HepG2 (cell line): ENCODE data around the gene MUTYH. TPM values are rescaled to one million over a fixed set of nuclear protein-coding genes. Genes with fewer than 3 reads are reported as not detected.

ENCODE experiments used
- ELK4 ChIP-seq: sonication (generic); formaldehyde crosslinking; IDR thresholded peaks from 2 replicates; pipeline ENCODE4 v1.9.0; 2021; ENCODE audit warnings: missing genetic modification reagents, borderline replicate concordance
- HDAC2 ChIP-seq: sonication (generic); formaldehyde crosslinking; IDR thresholded peaks from 2 replicates; pipeline ENCODE4 v1.4.0; 2020; ENCODE audit warnings: missing genetic modification reagents
- IKZF5 ChIP-seq: IDR thresholded peaks from 2 replicates; pipeline ENCODE4 v1.6.1; 2018; ENCODE audit warnings: missing genetic modification reagents, mild to moderate bottlenecking, missing compliant biosample characterization
- IRF1 ChIP-seq: sonication (generic); formaldehyde crosslinking; IDR thresholded peaks from 2 replicates; pipeline ENCODE4 v1.4.0; 2020; ENCODE audit warnings: low read depth, mild to moderate bottlenecking, missing genetic modification reagents
- NR2F2 ChIP-seq: IDR thresholded peaks from 2 replicates; pipeline ENCODE4 v1.6.1; 2012; ENCODE audit warnings: low read depth, inconsistent platforms, borderline replicate concordance
- RAD51 ChIP-seq: fragments of 450-650 bp; IDR thresholded peaks from 2 replicates; pipeline ENCODE4 v1.6.1; 2016; ENCODE audit warnings: borderline replicate concordance
- SUZ12 ChIP-seq: fragments of 150-350 bp; IDR thresholded peaks from 2 replicates; pipeline ENCODE4 v1.6.1; 2014; ENCODE audit warnings: low read depth, low read length
- TARDBP ChIP-seq: sonication (generic); formaldehyde crosslinking; IDR thresholded peaks from 2 replicates; pipeline ENCODE4 v1.8.0; 2022; ENCODE audit warnings: mild to moderate bottlenecking, missing genetic modification reagents
- TP53 ChIP-seq: sonication (generic); formaldehyde crosslinking; conservative IDR thresholded peaks from 2 replicates; pipeline ENCODE4 v1.4.0; 2020; ENCODE audit warnings: missing genetic modification reagents
- TSC22D2 ChIP-seq: sonication (generic); formaldehyde crosslinking; IDR thresholded peaks from 2 replicates; pipeline ENCODE4 v1.5.1; 2020; ENCODE audit warnings: missing genetic modification reagents, mild to moderate bottlenecking, borderline replicate concordance
- ZHX2 ChIP-seq, 2 experiments: sonication (generic) in 1 of 2; formaldehyde crosslinking in 1 of 2; IDR thresholded peaks; 2 replicates each; pipeline versions ENCODE4 v1.6.1 to v1.9.0; 2014 to 2022; ENCODE audit warnings: antibody characterized with exemption in 1 of 2, borderline replicate concordance in 1 of 2, inconsistent platforms in 1 of 2, low read depth in 1 of 2, missing genetic modification reagents in 1 of 2
- ZNF180 ChIP-seq: sonication (generic); formaldehyde crosslinking; IDR thresholded peaks from 2 replicates; pipeline ENCODE4 v1.4.0; 2020; ENCODE audit warnings: low read depth, missing genetic modification reagents, borderline replicate concordance
- ZNF33B ChIP-seq: sonication (generic); formaldehyde crosslinking; IDR thresholded peaks from 2 replicates; pipeline ENCODE4 v1.5.1; 2020; ENCODE audit warnings: mild to moderate bottlenecking, missing genetic modification reagents
- ZNF441 ChIP-seq: sonication (generic); formaldehyde crosslinking; IDR thresholded peaks from 2 replicates; pipeline ENCODE4 v1.7.0; 2021; ENCODE audit warnings: missing genetic modification reagents, borderline replicate concordance
- ZNF460 ChIP-seq: sonication (generic); formaldehyde crosslinking; IDR thresholded peaks from 2 replicates; pipeline ENCODE4 v1.5.1; 2020; ENCODE audit warnings: missing genetic modification reagents, mild to moderate bottlenecking, borderline replicate concordance
- ZNF562 ChIP-seq: sonication (generic); formaldehyde crosslinking; IDR thresholded peaks from 2 replicates; pipeline ENCODE4 v1.8.0; 2022; ENCODE audit warnings: missing genetic modification reagents, borderline replicate concordance
- ZNF619 ChIP-seq: sonication (generic); formaldehyde crosslinking; IDR thresholded peaks from 2 replicates; pipeline ENCODE4 v1.4.0; 2020; ENCODE audit warnings: mild to moderate bottlenecking, missing genetic modification reagents
- ZNF691 ChIP-seq: sonication (generic); formaldehyde crosslinking; IDR thresholded peaks from 2 replicates; pipeline ENCODE4 v1.4.0; 2020; ENCODE audit warnings: missing genetic modification reagents, low read depth, mild to moderate bottlenecking, borderline replicate concordance
- polyA plus RNA-seq, 8 experiments: library from polyadenylated mRNA; depleted of rRNA in 3 of 8; stranded (reverse) in 7 of 8; unstranded in 1 of 8; fragments of >200 nt; fragmentation: Illumina TruSeq in 4 of 8; extraction: Trizol in 4 of 8; gene quantifications; 2 replicates each; pipeline versions ENCODE4 v1.2.1 to v1.2.3, GENCODE V29; 2011 to 2016; ENCODE audit warnings: low read depth in 4 of 8, missing spikeins in 1 of 8, mixed read lengths in 1 of 8; ENCODE audit not compliant: insufficient read depth in 1 of 8
- total RNA-seq, 5 experiments: library from RNA; depleted of rRNA; stranded (reverse); fragments of >200 nt; fragmentation: Illumina TruSeq; extraction: Trizol; gene quantifications; 2 replicates each; pipeline ENCODE4 v1.2.3, GENCODE V29; 2016; ENCODE audit warnings: low read depth in 1 of 5

MUTYH gene
- total and polyA plus RNA-seq, 2 of the 13 experiments (the other 11 are each of a cell fraction or from before 2014, with no cell fraction given) = 16.3 to 17.1 TPM

- TF ChIP-seq IRF1 = no peak
- no peak for TF ChIP-seq RAD51
- TF ChIP-seq SUZ12 = no peak
- TF ChIP-seq ZHX2 (IDR thresholded peaks at IDR 0.05; ENCODE audit: low read depth) = no peak; the same call in 1 of the 2 replicates
- TF ChIP-seq ZHX2 (CRISPR knock-in tag; IDR thresholded peaks at IDR 0.05; ENCODE audit: borderline replicate concordance) = no peak
- peak; percentile 77; the same call in 1 of the 2 replicates for TF ChIP-seq ZNF33B
- no peak for TF ChIP-seq ZNF562 (CRISPR knock-in tag)
- TF ChIP-seq TSC22D2 (CRISPR knock-in tag) = no peak
- peak; percentile 72 for TF ChIP-seq HDAC2 (CRISPR knock-in tag)
- no peak; the same call in 1 of the 2 replicates for TF ChIP-seq ZNF691 (CRISPR knock-in tag)
- no peak for TF ChIP-seq ZNF460 (CRISPR knock-in tag)
- TF ChIP-seq ZNF619 (CRISPR knock-in tag) = peak; percentile 62
- TF ChIP-seq ZNF441 (CRISPR knock-in tag) = peak; percentile 57; the same call in 1 of the 2 replicates
- no peak for TF ChIP-seq TP53 (CRISPR knock-in tag)
- peak; percentile 83 for TF ChIP-seq TARDBP (CRISPR knock-in tag)
- TF ChIP-seq ZNF180 (CRISPR knock-in tag) = 0 out of 2 replicates have a peak, but pooled peaks have one; percentile 18
- no peak for TF ChIP-seq ELK4 (CRISPR knock-in tag)
- 0 out of 2 replicates have a peak, but pooled peaks have one; percentile 34 for TF ChIP-seq NR2F2
- TF ChIP-seq IKZF5 = peak; percentile 69; the same call in 1 of the 2 replicates
These were observed 36.5 kb downstream of the MUTYH start (continued) for GRCh38 chr1:45303520-45304310.
